ENCODE measurements around the gene MRNIP.

The MRNIP gene

DNA sequence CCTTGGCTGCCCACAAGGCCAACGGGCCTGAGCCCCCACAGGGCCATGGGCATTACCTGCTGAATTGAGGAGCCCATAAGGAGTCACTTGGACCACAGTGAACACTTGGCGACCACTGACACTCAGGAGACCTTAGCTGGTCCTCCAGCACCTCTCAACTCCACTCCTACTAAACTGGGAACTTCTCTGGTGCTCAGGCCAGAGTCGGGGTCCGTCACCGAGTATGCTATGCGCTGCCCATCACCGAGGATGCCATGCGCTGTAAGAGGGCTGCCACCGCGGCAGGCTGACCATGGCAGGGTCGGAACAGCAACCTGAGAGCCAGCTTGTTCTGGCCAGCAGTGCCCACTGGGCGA is 38.5 kb downstream of the MRNIP start:
- DNase-seq, result no peak

DNA sequence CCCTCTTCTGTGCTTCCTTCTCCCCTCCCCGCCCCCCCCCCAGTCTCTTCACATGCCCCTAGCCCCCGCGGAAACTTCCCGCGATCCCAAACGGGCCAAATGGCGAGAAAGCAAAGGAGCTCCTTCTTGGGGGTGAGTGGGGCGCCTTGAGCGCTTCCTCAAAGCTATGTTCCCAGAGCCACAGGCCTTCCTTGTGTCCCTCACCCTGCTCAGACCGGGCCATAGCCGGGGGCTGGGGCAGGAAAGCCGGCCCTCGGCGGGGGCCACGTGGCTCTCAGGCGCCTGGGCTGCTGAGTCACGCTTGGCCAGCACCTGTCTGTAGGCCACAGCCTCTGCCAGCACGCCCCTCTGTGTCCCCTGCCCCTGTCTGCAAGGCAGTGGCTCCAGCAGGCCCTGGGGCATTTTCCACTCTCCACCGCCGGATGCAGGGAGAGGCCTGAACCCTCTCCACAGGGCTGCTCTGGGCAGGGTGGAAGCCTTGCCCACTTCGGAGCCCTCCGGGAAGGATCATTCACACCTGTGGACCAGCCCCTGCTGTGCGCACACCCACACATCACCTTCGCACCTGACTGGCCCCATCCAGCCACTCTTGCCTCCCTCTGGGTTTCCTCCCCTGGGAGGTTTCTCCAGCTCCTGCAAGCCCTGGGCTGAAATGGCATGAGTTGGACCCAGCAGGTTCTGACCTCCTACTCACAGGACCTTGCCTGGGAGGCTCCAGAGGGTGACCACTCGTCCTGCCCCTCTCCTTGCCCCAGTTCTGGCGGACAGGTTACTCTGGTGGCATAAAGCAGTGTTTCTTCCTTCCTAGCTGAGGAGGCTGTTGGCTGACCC is 39.1 kb downstream of the MRNIP start:
- DNase-seq, result peak; percentile 46 to 53

DNA sequence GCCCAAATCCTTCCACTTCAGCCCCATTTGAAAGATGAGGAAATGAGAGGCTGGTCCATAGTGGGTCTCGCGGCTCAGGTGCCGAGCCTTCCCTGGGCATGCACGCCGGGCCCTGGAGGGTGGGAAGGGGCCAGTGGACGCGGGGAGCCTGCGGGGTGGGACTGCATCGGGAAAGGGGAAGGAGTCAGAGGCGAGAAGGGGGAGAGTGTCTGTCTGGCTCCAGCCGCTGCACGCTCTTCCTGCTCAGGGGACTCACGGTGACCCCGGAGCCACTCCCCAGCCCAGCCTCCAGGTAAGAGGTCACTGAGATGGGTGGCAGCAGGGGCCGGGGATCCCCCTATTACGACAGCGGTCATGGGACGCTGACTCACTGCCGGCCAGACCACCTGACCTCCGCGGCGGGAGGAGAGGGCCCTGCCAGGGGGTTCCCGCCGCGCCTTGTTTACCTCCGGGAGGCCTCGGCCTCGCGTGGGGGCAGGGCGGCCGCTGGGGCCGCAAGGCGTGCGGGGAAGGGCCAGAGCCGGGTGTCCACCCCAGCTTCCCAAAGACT is 39.8 kb downstream of the MRNIP start:
- DNase-seq, result peak; percentile 79 to 83

DNA sequence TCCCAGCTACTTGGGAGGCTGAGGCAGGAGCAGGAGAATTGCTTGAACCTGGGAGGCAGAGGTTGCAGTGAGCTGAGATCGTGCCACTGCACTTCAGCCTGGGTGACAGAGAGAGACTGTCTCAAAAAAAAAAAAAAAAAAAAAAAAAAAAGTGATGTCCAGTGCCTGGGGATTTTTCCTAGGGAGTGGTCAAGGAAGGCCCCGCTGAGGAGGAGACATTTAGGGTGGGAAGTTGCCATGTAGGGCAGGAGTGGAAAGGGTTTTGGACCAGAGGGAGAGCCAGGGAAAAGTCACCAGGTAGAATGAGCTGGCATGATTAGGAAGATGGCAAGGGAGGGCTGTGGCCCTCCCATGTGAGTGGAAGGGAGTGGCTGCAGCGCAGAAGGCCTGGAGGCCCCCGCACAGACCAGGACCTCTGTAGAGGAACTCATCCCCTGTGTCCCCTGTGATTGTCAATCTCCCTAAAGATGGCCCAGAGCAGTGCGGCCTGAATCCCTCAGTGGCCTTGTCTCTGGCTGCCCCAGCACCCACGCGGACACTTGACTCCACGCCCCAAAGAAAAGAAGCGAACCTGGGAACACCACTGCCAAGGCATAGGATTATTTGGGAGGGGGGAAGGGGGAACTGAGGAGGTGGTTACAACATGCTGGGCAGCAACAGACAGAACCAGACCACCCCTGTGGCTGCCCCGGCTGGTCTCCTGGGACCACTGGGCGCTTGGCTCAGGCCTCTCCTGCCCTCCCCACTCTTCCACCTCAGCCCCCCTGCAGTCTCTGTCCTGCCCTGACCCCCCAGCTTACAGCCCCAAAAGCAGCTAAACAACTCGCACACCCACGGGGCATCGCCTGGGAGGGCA is 40.5 kb downstream of the MRNIP start:
- no peak for DNase-seq

DNA sequence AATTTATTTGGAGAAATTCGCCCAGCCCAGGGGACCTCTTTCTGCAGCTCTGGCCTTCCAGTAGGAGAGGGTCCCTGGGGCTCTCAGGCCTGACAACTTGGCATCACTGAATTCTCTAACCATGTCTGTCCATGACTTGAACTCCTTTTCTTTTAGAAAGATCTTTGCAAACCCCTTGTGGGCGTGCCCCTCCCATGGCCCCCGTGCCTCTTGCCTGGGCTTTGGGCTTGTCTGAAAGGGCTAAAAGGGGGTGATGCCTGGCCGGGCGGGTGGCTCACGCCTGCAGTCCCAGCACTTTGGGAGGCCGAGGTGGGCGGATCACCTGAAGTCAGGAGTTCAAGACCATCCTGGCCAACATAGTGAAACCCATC is 41.2 kb downstream of the MRNIP start:
- DNase-seq, result no peak

DNA sequence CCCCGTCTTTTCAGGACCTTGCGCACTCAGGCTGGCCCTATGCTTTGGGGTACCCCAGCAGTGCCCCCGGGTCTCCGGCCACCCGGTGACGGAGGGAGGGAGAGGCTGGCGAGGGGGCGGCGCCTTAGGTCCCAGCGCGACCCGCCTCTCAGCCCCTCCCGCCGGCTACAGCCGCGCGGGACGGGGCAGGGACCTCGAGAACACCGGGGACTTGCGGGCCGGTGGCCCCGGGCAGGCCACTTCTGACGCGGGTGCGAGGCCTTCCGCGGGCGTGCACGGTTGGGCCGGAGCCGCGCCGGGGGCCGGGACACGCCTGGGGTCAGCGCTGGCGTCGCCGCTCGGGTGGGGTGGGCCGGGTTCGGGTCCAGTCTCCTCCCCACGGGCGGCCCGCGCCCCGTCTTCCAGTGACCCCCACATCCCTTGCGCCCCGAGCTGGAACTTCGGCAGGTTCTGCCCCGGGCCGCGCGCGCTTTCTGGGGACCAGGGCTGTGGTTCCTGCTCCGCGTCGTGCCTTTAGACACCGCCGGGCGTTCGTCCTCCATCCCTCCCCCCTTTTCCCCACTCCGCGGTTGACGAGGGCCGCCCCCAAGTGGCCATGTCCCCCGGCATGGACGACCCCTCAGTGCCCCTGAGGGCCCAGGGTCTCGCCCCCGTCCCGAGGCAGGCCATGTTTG is 41.7 kb downstream of the MRNIP start:
- DNase-seq, result no peak

DNA sequence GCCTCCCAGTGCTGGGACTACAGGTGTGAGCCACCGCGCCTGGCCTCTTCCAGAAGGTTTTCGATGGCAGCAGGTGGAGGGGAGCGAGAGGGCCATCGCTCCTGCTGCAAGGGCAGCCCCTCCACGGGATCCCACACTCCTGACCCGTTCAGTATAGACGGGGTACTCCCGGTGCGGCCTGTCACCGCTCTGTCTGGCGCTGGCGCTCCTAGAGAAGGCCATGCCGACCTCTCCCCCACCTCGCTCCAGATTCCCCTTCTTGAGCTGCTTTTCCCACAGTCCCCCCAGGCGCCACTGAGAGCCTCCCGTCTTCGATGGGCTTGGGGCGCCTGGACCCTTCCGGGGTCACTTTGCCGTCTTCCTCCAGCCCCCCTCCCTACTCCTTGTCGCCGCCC is 42.2 kb downstream of the MRNIP start:
- no peak for DNase-seq

DNA sequence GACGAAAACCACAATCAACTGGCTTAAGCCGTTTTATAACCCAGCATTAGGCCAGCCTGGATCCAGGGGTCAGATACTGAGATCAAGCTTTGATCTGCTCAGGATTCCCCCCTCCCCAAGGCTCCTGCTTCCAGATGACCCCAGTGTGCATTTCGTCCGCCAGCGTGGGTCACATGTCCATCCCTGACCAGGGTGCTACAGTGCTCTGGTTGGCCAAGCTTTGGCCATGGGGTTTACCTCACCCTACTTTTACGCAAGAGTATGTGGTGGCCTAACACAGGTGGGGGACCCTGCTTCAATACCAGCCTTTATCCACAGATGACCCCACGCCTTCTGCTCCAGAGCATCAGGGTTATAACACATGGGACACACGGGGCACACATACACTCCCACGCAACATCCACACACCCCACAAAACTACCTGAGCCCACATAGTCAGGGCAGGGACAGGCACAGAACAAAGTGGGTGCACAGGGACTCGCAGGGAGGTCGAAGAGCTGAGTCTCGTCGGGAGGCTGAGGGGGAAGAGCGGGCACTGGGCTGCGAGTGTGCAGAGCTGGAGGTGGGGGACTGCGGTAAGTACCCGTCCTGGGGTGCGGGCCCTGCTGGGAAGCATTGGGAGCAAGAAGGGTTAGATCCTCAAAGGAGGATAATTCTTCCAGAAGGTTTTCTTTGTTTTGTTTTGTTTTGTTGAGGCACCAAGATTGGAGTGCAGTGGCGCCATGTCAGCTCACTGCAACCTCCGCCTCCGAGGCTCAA is 42.9 kb downstream of the MRNIP start:
- no peak for DNase-seq

DNA sequence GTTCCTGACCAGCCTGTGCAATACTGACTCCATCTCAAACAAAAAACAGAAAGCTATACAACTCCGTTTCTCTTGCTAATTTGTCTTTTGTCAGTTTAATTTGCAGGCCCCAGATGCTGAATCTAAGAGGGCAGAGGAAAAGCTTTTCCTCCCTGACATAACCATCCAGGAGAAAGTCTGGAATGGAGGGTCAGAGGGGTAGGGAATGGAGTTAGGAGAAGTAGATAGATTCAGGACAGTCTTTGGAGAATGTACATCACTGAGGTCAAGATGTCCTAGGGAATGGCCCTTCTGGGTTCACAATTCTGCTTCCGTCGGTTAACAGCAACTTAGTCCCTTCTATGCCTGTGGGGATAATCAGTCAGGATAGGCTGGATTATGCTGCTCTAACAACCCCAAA is 44.5 kb downstream of the MRNIP start:
- DNase-seq, result no peak

DNA sequence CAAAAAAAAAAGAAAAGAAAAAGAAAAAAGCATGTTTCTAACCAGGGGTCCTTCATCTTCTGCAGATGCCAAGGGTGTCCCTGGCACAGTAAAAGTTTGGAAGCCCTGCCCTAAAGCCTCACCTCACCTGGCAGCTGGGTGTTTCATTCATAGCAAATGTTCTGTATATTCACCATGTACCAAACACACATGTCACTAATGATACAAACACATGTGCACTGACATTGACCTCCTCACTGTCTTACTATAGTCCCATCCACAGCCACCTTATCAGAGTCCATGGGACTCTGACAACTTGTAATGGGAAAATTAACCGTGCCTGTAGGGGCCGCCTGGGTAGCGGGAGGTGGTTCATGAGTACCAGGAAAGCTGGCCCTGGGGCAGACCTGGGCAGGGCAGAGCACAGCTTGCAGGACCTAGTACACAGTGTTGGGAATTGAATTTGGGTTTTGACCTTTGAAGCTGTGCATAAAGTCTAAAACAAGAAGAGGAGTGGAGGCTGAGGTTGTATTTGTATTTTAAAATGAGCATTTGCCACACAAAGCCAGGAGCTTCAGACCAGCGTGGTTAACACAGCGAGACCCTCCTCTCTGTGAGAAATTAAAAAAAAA is 45.5 kb downstream of the MRNIP start:
- no peak for DNase-seq

DNA sequence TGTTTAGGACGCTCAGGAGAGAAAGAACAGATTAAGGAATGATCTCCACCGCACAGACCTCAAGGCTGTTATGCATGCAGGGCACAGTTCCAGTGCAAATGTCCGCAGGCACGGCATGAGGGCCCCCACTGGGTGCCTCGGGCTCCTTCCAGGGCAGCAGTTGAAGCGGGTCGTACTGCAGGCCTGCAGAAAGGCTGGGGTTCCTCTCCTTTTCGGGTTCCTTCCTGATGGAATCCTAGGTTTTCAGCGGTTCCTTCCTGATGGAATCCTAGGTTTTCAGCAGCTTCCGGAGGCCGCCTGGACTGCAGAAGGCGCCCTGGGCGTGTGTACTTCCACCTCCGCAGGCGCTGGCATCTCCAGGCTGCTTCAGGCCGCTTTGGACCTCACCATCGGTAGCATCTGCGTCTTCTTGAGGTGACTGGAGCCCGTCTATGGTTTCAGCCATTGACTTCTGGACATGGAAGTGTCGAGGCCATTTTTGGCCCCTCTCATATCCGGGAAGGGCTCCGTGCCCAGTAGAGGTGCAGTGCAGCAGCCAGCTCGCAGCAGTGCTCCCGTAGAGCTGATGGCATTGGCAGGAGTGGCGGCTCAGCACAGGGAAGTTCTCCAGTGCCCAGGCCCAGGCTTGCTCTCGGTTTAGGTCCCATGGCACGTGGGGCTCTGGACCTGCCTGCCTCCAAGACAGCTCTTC is 46.3 kb downstream of the MRNIP start:
- DNase-seq, result no peak

DNA sequence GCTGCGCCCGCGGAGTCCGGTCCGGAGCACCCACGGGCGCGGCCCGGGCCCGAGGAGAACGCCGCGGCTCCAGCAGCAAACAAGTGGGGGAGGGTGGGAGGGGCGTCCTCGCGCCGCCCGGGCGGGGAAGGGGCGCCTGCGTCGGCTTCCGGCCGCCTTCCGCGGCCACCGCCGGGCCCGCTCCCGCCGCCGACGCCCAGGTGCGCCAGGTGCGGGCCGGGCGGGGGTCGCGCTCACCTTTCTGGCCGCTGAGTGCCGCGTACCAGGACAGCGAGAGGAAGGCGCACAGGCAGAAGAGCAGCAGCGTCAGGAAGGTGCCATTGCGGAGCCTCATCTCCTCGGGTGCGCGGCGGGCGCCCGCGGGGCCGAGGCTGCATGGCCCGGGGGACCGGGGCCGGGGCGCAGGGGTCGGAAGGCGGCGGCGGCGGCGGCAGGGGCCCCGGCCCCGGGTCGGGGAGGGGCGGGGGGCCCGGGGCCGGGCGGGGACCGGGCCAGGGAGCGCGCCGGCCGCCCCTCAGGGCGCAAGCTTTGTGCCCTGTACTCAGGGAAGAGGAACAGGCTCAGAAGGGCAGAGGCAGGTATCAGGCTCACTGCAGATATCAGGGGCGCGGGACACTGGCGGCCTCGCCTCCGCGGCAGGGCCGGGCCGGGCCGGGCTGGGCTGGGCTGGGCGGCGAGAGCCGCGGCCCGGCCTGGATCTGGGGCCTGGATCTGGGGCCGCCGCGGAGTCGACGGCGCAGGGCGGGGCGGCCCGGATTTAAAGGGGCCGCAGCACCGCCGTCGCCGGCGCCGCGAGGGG is 52.2 kb downstream of the MRNIP start, which contains the start of gene MGAT4B:
Gene MGAT4B, minus strand, starts transcription at position 617 of the 799 bp plus-strand sequence. Its CDS starts 283 bp downstream, at position 334.
- DNase-seq, result peak; percentile 68 to 73

DNA sequence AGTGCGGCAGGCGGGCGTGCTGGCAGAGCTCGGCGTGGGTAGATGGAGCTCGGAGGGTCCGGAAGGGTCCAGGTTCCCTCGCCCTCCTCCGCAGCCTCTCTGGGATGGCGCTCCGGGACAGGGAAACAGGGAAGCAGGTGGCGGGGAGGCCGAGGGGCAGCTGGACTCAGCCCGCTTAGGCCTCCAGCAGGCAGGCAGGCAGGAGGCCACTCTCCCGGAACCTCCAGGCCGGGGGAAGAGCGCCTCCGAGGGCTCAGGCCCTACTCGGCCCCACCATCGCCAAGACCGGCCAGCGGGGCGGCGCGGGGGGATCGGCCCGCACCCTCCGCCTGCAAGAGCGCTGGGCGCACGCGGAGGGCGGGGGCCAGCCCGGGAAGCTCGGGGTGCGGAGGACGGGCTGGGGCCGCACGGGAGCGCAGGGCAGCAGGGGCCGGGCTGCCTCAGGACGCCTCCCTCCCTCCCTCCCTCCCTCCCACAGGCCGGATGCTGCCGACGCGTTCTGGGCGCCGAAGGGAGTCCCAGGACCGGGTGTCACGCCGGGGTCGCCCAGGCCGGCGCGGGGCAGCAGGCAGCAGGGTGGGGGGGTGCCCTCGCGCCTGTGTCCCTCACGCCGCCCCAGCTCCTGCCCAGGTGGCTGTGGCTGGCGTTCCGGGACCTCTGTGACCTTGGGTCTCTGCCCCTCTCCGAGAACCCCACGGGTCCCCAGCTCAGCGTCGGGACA is 52.9 kb downstream of the MRNIP start:
- DNase-seq, result peak; percentile 34 to 53

DNA sequence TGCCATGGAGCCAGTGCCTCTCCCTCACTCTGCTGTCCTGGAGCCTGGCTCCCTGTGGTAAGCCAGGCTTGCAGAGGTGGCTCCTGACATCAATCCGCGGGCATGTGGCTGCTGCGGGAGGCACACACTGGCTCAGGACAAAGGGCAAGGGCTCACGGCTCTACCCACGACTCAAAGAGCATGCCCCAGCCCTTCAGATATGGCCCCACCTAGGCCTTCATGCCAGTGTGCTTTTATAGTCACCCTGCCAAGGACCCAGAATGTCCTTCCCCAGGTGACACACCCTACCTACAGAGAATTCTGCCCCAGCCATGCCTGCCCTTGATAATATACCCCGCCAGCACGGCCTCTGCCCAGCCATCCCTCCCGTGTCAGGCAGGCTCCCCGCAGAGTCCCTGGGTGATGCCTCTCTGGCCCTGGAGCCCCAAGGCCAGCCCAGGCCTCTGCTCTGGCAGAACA is 53.5 kb downstream of the MRNIP start:
- DNase-seq, result peak in 1 of 2 donors; percentile 23

DNA sequence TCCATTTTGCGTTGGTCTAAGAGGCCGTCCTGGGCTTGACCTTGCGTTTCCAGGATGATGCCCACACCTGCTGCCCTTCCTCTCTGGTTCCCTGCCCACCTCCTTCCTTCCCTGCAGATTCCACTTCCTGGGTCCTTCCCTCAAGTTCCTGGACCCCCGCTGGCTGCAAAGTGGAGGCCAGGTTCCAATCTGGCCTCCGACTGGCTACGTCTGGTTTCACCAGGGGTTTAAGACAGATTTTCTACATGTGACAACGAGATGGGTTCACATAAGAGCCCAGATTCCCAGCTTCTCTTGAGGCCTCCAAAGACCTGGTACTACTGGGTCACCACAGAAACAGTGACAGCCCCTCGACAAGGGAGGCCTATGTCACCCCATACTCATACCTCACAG is 54.1 kb downstream of the MRNIP start:
- DNase-seq, result no peak

DNA sequence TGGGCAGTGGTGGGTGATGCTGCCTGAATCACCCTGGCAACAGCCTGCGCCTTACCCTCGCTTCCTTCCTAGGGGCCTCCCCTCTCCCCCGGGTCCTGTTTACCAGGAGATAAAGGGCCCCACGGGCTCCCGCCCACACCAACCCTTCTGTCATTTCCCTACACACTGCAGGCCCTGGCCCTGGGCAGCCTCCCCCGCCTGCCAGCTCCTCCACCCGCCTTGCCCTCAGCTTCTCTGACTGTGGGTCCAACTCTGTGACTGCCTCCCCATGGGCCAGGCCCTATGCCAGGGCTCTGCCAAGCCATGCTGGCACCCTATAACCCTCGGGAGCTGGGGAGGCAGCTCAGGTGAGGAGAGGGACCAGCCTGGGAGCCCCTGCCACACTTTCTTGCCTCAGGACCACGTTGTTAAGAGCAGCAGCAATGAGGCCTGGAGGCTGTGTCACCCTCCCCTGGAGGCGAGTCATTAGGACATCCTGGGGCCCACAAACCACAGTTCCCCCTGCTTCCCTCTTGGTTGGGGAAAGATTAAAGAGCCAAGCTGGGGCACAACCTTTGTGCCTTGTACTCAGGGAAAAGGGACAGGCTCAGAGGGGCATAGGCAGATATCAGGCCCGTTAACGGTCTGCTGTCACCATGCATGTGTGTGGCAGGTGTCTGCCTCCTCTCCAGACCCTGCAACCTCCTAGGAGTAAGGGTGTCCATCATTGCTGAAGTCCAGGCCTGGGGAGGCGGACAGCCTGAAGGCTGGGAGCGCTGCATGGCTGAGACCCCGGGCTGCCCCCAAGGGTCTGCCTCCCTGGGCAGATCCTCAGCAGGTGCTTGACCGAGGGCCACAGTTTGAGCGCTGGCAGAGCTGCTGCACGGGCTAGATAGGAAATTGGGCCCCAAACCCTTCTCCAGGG is 54.7 kb downstream of the MRNIP start:
- DNase-seq, result peak; percentile 57 to 68

DNA sequence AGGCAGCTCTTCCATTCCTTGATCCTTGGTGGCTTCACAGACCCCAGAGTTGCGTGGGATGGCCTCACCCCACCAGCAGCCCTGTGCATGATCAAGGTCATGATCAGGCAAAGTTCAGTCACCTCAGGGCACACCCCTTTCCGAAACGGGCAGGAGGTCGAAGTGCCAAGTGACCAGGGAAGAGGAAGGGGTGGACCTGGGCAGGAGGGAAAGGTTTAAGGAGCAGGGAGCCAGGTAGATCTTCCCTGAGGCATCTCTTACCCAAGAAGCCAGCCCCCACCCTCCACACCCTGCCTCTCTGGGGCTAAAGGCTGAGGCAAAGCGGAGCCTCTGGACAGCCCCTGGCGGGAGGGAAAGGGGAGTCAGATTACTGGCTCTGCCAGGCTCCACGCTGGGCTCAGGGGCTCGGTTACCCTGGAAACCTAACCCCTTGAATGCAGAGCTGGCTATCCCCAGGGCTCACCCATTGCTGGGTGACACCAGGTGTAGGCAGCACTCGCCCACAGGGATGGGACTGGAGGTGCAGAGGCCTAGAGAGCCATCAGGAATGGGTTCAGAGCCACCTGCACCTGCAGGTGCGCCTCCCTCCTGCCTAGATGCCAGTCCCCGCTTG is 55.6 kb downstream of the MRNIP start:
- no peak for DNase-seq

Data from stimulated activated CD4-positive, alpha-beta T cell treated with anti-CD3 and anti-CD28 coated beads, Interleukin-2, amount 100 ng/mL, for 24 hours (primary cell).